ENCODE results near the gene ATP2B3.

DNA sequence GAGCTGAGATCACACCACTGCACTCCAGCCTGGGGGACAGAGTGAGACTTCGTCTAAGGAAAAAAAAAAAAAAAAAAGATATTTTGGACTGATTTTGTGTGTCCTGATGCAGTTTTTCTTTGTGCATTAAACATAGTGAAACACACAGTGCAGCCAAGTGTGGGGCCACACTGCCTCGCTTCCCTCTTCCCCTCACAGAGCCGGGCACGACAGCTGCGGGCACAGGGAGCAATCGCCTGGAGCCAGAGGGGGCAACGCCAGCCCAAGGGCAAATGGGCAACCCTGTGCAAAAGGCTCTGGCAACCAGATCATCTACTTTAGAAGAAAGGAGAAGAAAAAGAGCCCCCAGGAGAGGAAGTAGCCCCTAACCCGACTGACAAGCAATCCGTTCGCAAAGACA, 95.0 kb downstream of the ATP2B3 start:
- TF ChIP-seq POLR2AphosphoS5 (IDR thresholded peaks at IDR 0.05; ENCODE audit: low read length) = no peak
- no peak for TF ChIP-seq POLR2A (IDR thresholded peaks at IDR 0.05; ENCODE audit: low read depth, low read length)
- TF ChIP-seq YBX1 (IDR thresholded peaks at IDR 0.05) = no peak
- no peak for TF ChIP-seq CHD2 (IDR thresholded peaks at IDR 0.05; ENCODE audit: borderline replicate concordance, low read depth, low read length)
- no peak for TF ChIP-seq MEF2A (IDR thresholded peaks at IDR 0.05; ENCODE audit: insufficient read depth, low read depth, low read length)
- TF ChIP-seq BRCA1 (IDR thresholded peaks at IDR 0.05; ENCODE audit: low read depth, low read length) = no peak

Data from GM12878 (cell line).